Right lobe of liver (tissue), 6 donors: ENCODE results near the gene C6orf136. TPM values are rescaled to one million over a fixed set of nuclear protein-coding genes. Genes with fewer than 3 reads are reported as not detected.

ENCODE experiments used
- ATAC-seq, 4 donors: fragments of 200-7000 bp; cut with Tn5 transposase; one replicate each; pipeline ENCODE4 v1.9.1; 2020; ENCODE audit warnings: mild to moderate bottlenecking in 4 of 4, moderate library complexity in 4 of 4
- DNase-seq, 3 donors: peaks; one replicate each; pipeline ENCODE4 v3.0.0-alpha.2; 2020
- H3K27ac ChIP-seq, 3 donors: fragments of 200-600 bp; one replicate each; pipeline ENCODE4 v1.8.0; 2022
- H3K27me3 ChIP-seq, 2 donors: fragments of 200-600 bp; one replicate each; pipeline ENCODE4 v1.8.0; 2022
- H3K36me3 ChIP-seq, 4 donors: fragments of 200-600 bp; sonication (generic) in 1 of 4; one replicate each; pipeline versions ENCODE4 v1.5.1 to v1.8.0; 2017 to 2022; ENCODE audit warnings: control low read depth in 1 of 4
- H3K4me1 ChIP-seq, 4 donors: fragments of 200-600 bp; sonication (generic) in 1 of 4; one replicate each; pipeline versions ENCODE4 v1.5.1 to v1.8.0; 2017 to 2022; ENCODE audit warnings: control low read depth in 1 of 4
- H3K4me3 ChIP-seq, 3 donors: fragments of 200-600 bp; one replicate each; pipeline ENCODE4 v1.8.0; 2022
- H3K9me3 ChIP-seq, 4 donors: fragments of 200-600 bp; sonication (generic) in 1 of 4; one replicate each; pipeline versions ENCODE4 v1.5.1 to v1.8.0; 2017 to 2022; ENCODE audit warnings: control low read depth in 1 of 4
- CTCF ChIP-seq, 4 donors: fragments of 200-600 bp in 3 of 4; fragments of 450-650 bp in 1 of 4; IDR thresholded peaks; one replicate each; pipeline versions ENCODE4 v1.5.1 to v1.8.0; 2016 to 2022; ENCODE audit warnings: antibody characterized with exemption in 4 of 4, mild to moderate bottlenecking in 2 of 4
- POLR2A ChIP-seq: fragments of 450-650 bp; IDR thresholded peaks from one replicate; pipeline ENCODE4 v1.6.1; 2017; ENCODE audit warnings: antibody characterized with exemption, mild to moderate bottlenecking
- WGBS: methylation state at CpG from one replicate; pipeline ENCODE4 v1.1.6; 2018; ENCODE audit warnings: low coverage, low lambda C conversion rate; ENCODE audit not compliant: insufficient coverage; ENCODE audit errors: missing lambda C conversion rate; 5-methylcytosine and 5-hydroxymethylcytosine counted together
- intact Hi-C, 2 donors: fragments of 100-400 bp; cut with DNase I; formaldehyde crosslinking; loops; one replicate each; pipeline versions ENCODE4 v1.11.2 to v1.14.1; 2022
- total RNA-seq, 6 experiments: library from RNA; depleted of rRNA in 2 of 6; stranded (reverse); fragments of >200 nt in 2 of 6; fragmentation: NEBNext Ultra II Directional in 3 of 6; extraction: Animal tissue kit (Norgen Biotek cat#: 25700) in 3 of 6; gene quantifications; one replicate each; pipeline versions ENCODE4 v1.1.0 to v1.2.4, GENCODE V29; 2016 to 2023
- donor health status: DM: no; HTN: yes; CAD: no.
- donor health status: DM: no; HTN: no; CAD: no.
- donor health status: DM: no; HTN: no; CAD: no.
- donor health status: DM: no; HTN: yes; CAD: no.
- donor health status: DM: no; HTN: yes; CAD: no.

Gene C6orf136
- total RNA-seq, 6 experiments from 2014 or later, result 8.2 to 14.1 (median 11.0) TPM

GRCh38 chr6:30686908-30687658, 40.1 kb downstream of the C6orf136 start:
- peak; percentile 56 to 76 (median 67) for ATAC-seq
- under 1% methylated on average over 30 of the region's 52 CpGs for WGBS
- intact Hi-C loops, result no loop called here

GRCh38 chr6:30687659-30688431, 40.9 kb downstream of the C6orf136 start:
- H3K9me3 ChIP-seq, result no peaks in the 10 kb centered on the region
- H3K27me3 ChIP-seq, result no peaks in the 10 kb centered on the region
- intact Hi-C loops, result no loop called here
- DNase-seq (peak in 2 of 3 donors; percentile 57 to 62), ATAC-seq (no peak)
- TF ChIP-seq CTCF (IDR thresholded peaks at IDR 0.05) (peak in 3 of 4 donors; percentile 6 to 23 (median 13)), POLR2A (no peak)
- H3K36me3 ChIP-seq, result no peaks in the 10 kb centered on the region
- H3K27ac ChIP-seq, result peak overlapping the region; percentile 87 to 96 (median 89)
- H3K4me1 ChIP-seq, result peaks cover 0 to 41% (median 15%) of the 10 kb centered on the region in 4 donors
- WGBS, result 17% methylated on average over 13 of the region's 22 CpGs
- H3K4me3 ChIP-seq, result peak overlapping the region; percentile 70 to 76 (median 75)

More at GRCh38 chr6:30686908-30687658, 40.1 kb downstream of the C6orf136 start:
- Histone ChIP-seq H3K27me3 (no peaks in the 10 kb centered on the region), H3K36me3 (no peaks in the 10 kb centered on the region), H3K9me3 (no peaks in the 10 kb centered on the region), H3K27ac (peak overlapping the region; percentile 87 to 96 (median 89)), H3K4me3 (peak overlapping the region; percentile 70 to 76 (median 75)), H3K4me1 (peaks cover 0 to 41% (median 17%) of the 10 kb centered on the region in 4 donors)
- DNase-seq, result peak; percentile 91 to 98 (median 91)
- TF ChIP-seq POLR2A (peak; percentile 41), CTCF (IDR thresholded peaks at IDR 0.05) (no peak)

GRCh38 chr6:30688569-30688968, 41.6 kb downstream of the C6orf136 start:
- 100% methylated on average over 2 of the region's 9 CpGs for WGBS
- H3K27ac ChIP-seq, result no peak overlapping the region
- DNase-seq, result peak in 1 of 3 donors; percentile 46
- intact Hi-C loops, result no loop called here
- peaks cover 0 to 37% (median 12%) of the 10 kb centered on the region in 4 donors for H3K4me1 ChIP-seq
- no peaks in the 10 kb centered on the region for H3K9me3 ChIP-seq
- no peak for TF ChIP-seq POLR2A
- no peak for TF ChIP-seq CTCF (IDR thresholded peaks at IDR 0.05)
- H3K4me3 ChIP-seq, result no peak overlapping the region
- H3K27me3 ChIP-seq, result no peaks in the 10 kb centered on the region
- H3K36me3 ChIP-seq, result no peaks in the 10 kb centered on the region
- no peak for ATAC-seq

GRCh38 chr6:30689022-30689865, 42.3 kb downstream of the C6orf136 start:
- no peak overlapping the region for H3K4me3 ChIP-seq
- DNase-seq, result peak in 2 of 3 donors; percentile 5 to 49

More at GRCh38 chr6:30689022-30689865, 42.3 kb downstream of the C6orf136 start:
- TF ChIP-seq POLR2A (no peak), CTCF (IDR thresholded peaks at IDR 0.05) (no peak)
- Histone ChIP-seq H3K4me1 (peaks cover 0 to 30% (median 11%) of the 10 kb centered on the region in 4 donors), H3K36me3 (no peaks in the 10 kb centered on the region), H3K9me3 (no peaks in the 10 kb centered on the region), H3K27ac (no peak overlapping the region), H3K27me3 (no peaks in the 10 kb centered on the region)
- no peak for ATAC-seq
- 76% methylated on average over 5 of the region's 11 CpGs for whole genome bisulfite sequencing
- intact Hi-C loops, result no loop called here
